NCI-H2196 (cell line): ENCODE data around the gene RNF186.
A peak's percentile ranks its signal among the peaks of the same experiment; 100 is the strongest.
"Not testable (repeated sequence)": the region's sequence is repeated elsewhere in the genome, so short reads cannot be mapped to it uniquely, and the experiment has no call there.

ENCODE experiments used
- DNase-seq: peaks from one replicate; lab custom pipeline; 2025; ENCODE audit not compliant: unreplicated experiment; lab: John Stamatoyannopoulos, UW

RNF186 gene

DNA sequence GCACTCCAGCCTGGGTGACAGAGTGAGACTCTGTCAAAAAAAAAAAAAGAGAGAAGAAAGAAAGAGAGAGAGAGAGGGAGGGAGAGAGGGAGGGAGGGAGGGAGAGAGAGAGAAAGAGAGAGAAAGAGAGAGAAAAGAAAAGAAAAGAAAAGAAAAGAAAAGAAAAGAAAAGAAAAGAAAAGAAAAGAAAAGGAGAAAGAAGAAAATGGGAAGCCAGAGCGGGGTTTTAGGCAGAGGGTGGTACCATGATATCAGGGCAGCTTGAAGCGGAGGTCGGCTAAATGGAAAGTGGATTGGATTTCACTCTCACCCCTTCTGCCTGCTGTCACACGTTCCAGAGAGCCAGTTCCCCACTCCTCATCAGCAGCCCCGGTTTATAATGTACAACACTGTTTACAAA lies 17.3 kb downstream of the RNF186 start:
- DNase-seq, result no peak

DNA sequence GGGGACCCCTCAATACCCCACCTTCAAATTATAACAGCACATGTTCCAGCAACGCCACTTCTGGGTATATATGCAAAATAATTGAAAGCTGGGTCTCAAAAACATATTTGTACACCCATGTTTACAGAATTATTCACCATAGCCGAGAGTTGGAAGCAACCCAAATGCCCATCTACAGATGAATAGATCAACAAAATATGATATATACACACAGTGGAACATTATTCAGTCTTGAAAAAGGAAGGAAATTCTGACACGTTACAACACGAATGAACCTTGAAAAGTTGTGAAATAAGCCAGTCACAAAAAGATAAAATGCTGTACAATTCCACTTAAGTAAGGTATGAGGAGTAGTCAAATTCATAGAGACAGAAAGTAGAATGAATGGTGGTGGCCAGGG lies 20.5 kb downstream of the RNF186 start:
- no peak for DNase-seq

DNA sequence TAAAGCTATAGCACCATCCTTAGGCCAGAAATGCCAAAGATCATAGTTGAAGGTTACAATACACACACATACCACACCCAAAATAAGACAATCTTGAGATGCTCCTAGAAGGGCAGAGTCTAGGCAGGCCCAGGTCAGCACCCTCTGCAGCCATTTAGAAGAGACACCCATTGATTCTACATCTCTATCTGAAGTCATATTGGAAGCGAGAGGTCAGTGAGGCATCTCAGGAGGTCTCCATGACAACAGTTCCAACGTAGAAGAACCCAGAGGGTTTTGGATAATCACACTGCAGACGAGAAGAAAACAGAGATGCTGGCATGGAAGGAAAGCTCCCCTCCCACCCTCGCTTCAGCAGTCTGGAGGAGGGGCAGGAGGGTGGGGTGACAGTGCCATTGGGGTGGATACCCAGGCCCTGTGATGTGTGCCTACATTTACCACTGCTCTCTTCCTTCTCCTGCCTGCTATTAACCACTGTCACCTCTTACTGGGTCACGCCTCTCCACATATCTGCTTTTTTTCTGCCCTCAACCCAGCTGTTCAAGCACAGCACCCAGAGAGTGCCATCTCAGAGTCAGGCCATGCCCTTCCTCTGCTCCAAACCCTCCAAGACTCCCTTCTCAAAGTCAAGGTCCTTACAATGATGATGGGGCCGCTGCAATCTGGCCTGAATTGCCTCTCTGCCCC lies 21.6 kb downstream of the RNF186 start:
- DNase-seq, result no peak

DNA sequence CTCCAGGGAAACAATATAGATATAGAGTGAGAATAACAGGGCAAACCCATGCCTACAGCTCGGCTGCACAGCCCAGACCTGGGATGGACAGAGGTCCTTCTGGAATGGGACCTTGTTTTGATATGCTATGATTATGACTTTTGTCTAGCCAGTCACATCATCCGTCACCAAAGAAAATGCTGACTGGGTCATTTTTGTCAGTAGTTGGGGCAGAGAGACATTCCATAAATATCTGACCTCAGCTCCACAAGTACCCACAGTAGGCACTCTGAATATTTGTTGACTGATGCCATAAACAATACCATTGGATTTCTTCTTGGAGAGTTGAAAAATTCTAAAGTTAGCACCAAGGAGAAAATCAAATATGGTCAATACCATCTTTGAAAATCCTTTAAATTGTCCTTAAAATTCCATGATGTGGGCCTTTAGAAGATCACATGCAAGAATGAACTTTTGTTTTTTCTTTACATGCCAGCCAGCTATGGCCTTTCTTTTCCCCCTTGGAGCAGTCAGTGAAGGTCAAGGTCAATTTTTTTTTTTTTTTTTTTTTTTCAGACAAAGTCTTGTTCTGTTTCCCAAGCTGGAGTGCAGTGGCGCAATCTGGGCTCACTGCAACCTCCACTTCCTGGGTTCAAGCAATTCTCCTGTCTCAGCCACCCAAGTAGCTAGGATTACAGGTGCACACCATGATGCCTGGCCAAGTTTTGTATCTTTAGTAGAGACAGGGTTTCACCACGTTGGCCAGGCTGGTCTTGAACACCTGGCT lies 22.7 kb downstream of the RNF186 start:
- DNase-seq, result no peak

DNA sequence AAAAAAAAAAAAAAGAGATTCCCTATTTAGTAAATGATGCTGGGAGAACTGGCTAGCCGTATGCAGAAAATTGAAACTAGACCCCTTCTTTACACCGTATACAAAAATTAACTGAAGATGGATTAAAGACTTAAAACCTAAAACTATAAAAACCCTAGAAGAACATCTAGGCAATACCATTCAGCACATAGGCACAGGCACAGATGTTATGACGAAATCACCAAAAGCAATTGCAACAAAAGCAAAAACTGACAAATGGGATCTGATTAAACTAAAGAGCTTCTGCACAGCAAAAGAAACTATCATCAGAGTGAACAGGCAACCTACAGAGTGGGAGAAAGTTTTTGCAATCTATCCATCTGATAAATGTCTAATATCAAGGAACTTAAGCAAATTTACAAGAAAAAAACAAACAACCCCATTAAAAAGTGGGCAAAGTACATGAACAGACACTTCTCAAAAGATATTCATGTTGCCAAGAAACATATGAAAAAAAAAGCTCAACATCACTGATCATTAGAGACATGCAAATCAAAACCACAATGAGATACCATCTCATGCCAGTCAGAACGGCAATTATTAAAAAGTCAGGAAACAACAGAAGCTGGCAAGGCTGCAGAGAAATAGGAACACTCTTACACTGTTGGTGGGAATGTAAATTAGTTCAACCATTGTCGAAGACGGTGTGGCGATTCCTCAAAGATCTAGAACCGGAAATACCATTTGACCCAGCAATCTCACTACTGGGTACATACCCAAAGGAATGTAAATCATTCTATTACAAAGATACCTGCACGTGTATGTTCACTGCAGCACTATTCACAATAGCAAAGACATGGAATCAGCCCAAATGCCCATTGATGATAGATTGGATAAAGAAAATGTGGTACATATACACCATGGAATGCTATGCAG lies 24.8 kb downstream of the RNF186 start:
- DNase-seq, result not testable (repeated sequence)

DNA sequence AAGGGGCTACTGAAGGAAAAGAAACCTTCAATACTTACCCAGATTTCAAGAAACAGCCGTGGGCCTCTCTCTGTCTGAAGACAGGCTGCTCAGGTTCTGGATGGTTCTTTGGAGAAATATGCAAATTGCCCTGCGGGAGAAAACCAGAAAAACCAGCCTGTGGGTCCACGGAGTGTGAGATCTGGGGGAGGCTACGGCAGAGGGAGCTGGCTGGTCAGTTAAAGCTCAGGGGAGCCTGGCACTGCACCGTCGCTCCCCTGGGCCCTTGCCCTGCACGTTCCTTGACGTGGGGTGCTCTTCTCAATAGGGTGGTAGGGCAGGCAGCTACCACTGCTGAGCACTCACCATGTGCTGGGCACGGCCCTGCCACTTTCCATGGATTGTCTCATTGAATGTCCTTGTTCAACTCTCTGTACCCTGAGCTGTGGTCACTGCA lies 28.1 kb downstream of the RNF186 start:
- no peak for DNase-seq

DNA sequence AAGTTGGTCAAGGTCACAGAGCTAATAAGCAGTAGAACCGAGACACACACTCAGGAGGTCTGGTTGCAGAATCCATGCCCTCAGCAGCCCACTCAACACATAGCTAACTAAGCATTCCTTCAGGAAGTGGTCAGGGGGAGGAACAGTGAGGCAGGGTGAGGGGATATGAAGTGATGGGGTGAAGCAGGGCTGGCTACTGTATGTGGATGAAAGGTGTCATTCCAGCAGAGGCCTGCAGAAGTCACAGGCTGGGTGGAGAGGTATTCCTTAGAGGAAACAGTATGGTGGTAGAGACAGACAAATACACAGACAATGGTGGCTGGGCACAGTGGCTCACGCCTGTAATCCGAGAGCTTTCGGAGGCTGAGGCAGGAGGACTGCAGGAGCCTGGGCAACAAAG lies 29.4 kb downstream of the RNF186 start:
- no peak for DNase-seq

DNA sequence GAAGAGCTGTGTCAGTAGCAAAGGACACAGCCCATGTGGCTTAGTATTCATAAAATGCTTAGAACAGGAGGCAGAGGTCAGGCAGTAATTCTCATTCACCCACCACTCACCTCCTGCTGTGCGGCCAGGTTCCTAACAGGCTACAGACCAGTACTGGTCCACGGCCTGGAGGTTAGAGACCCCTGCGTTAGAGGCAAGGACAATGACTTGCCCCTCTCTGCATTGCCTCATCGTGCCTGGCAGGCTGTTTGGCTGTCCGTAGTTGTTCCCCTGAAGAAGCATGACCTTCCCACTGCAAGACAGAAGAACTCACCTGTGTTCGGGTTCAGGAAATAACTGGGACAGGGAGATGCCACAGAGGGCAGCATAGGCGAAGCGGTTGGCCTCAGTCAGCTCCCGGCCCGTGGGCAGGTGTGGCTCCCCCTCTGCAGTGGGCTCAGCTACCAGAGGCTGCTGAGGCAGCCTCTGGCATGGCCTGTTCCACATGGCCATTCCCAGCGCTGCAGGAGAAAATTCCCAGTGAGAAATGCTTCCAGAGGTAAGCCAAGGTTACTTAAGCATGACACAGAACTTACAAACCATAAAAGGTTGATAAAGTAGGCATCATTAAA lies 34.7 kb downstream of the RNF186 start:
- no peak for DNase-seq

DNA sequence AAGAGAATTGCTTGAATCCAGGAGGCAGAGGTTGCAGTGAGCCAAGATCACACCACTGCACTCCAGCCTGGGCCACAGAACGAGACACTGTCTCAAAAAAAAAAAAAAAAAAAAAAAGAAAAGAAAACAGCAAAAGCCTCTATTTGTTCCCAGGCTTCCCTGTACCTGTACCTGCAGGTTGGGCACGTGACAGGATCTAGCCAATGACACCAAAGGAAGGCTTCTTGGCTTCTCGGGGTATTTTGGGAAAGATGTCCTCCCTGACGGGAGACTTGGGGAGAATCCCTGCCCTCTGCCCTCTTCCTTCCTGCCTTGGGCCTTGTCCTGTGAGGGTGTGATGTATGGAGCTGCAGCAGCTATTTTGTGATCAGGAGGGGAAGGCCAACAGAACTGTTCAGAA lies 38.1 kb downstream of the RNF186 start:
- DNase-seq, result no peak

DNA sequence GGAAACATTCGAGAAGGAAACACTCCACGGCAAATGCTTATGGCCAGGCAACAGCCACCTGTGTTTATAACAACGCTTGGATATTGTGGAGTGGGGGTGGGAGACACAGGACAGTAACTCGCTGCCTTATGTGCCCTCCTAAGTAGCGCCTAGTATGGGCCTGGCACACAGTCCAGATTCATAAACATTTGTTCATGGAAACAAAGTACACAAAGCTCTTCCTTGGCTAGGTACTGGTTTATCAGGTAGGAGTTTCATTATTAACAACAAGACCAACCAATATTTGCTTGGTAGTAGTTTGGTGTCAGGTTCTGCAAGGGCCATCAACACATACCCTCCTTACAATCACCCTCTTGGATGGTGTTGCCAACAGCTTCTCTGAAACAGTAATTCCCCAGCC lies 38.8 kb downstream of the RNF186 start:
- DNase-seq, result peak; percentile 38

DNA sequence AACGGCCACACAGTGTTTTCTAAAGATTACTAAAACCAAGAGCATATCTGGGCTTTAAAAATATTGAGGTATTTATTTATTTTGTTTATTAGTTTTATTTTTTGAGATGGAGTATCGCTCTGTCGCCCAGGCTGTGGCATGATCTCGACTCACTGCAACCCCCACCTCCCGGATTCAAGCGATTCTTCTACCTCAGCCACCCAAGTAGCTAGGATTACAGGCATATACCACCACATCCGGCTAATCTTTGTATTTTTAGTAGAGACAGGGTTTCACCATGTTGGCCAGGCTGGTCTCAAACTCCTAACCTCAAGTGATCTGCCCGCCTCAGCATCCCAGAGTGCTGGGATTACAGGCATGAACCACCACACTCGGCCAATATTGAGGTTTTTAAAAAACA lies 39.3 kb downstream of the RNF186 start:
- no peak for DNase-seq

DNA sequence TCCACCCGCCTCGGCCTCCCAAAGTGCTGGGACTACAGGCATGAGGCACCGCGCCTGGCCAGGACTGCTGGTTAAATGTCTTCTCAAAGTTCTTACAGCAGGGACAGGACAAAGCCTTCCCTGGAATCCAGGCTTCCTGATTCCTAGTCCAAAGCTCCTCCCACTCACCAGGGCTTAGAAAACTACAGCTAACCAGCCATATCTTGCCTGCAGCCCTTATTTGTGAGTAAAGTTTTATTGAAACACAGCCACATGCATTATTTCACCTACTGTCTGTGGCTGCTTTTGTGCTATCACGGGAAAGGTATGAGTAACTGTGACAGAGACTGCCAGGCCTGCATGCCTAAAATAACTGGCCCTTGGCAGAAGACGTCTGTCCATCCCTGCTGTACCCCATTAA lies 39.8 kb downstream of the RNF186 start:
- no peak for DNase-seq

DNA sequence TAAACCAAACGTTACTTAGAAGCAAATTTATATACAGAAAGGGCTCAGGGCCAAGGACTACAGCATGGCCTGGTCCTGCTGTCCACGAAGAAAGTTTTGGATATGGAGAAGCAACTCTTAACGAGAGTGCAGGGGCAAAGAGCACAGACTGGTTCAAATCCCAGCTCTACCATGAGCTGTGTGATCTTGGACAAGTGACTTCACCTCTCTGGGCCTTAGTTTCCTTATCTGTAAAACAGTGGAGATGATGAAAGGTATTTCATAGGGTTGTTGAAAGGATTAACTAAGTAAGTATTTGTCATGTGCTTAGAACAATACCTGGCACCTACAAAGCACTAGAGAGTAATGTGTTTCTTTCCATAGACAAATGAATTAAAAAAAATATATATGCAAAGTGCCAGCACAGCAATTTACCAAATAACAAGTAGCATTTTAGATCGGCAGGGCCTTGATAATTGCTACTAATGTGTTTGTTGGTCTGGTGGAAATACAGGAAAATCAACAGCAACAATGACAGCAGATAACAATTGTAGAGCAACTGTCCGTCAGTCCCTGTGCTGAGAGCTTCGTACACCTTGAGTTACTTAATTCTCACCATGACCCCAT lies 40.8 kb downstream of the RNF186 start:
- no peak for DNase-seq

DNA sequence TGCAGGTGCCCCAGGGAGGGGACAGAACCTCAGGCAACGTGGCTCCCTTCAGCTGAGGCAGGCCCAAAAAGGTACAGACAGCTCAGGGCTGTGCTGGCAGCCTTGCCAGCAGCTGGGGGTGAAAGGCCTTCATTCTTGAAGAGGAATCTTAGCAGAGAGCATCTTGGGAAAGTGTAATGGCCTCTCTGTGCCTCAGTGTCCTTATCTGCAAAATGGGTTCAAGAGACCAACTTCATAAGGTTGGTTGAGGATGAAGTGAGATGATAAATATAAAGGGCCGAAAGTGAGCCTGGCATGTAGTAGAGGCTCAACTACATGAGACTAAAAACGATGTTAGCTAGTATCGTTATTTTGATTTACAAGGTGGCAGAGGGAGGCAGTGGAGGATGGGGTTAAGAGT lies 41.6 kb downstream of the RNF186 start:
- no peak for DNase-seq

DNA sequence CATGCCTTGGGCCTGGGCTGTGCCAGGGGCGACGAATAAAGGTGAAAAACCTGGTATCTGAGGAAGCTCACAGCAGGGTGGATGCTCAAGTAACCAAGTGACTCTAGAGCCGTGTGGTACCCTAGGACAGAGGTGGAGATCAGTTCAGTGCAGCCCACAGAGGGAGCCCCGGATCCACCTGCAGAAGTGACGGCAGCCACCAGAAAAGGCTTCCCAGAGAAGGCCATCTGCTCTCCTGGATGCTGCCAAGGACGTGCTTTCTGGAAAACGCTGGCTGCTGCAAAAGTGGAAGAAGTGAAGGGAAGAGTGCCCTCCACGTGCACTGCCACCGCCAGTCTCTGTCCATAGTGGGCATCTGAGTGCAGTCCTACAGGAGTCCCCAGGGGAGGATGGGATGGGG lies 43.0 kb downstream of the RNF186 start:
- DNase-seq, result peak; percentile 8

DNA sequence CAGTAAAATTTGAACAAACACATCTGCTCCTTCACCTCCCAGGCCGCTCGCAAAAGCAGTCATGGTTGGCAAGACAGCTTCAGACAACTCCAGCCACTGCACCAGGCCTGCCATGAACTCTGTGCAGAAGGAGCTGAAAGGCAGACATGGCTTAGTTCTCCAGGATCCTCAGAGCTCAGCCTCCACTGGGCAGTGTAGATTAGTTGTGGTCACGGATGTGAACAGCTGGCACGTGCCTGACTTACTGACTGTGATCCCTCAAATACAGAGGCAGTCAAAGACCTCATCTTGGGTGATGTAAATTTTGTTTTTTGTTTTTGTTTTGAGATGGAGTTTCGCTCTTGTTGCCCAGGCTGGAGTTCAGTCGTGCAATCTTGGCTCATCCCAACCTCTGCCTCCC lies 43.7 kb downstream of the RNF186 start:
- no peak for DNase-seq

DNA sequence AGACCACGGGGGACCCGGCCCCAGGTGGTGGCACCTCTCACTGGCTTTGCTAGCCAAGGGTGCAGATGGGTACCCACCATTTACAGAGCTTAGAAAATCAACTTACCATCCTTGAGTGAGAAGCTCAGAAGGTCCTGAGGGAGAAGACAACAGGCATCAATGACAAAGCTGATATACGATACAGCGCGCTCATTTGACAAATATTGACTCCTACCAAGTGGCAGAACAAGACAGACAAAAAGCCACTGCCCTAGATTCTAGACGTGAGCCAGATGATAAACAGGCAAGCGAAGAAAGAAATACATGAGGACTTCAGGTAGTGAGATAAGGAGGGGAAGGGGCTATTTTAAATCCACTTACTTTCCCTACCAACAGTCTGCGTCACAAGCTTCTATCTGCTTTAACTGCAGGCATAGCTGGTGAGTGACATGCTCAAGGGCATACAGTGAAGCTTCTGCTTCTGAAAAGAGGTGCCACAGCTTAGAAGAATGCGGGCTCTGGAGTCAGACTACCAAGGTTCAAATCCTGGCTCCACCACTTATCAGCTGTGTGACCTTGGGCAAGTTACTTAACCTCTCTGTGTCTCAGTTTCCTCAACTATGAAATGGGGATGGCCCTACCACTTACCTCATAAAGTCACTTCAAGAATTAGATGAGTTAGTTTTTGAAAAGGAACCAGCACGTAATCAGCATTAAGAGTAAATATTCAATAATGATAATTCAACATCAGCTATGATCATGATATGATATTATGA lies 44.5 kb downstream of the RNF186 start:
- DNase-seq, result peak; percentile 17

DNA sequence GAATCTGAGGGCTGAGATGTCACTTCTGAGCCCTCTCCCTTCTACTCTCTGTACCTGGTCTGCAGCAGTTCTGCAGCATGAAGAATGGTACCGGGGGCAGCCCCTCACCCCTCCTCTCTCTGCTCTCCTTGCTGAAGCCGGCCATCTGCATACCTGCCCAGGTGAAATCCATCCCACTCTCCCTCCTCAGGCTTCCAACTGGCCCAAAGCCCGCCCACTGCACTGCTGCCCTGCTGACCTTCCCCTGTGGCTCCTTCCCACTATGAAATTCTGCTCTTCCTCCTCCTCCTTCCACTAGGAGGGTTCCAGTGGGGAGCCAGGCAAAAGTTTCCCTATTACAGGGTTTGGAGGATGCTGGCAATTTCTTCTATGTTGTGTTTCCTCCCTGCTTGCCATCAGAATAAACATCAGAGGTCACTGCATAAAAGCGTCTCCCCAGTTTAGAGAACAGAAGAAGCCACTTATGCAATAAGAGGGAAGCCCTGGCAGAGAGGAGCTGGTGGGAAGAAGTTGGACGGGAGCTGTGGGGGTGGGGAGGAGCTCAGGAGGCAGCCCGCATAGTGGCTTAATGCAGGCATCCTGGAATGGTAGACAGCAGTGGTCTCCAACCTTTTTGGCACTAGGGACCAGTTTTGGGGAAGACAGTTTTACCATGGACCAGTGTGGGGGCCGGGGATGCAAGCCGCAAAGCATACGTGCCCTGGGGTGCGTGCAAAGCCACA lies 45.7 kb downstream of the RNF186 start:
- no peak for DNase-seq
